ENCODE measurements around the gene ARX.
A peak's percentile ranks its signal among the peaks of the same experiment; 100 is the strongest.

The ARX gene

GRCh38 chrX:25020905-25021449 is 5.2 kb upstream of the ARX start:
- Histone ChIP-seq H3K27me3 (ENCODE audit: insufficient read depth, low read length) (no peaks in the 10 kb centered on the region), H2AFZ (ENCODE audit: low read length) (no peak overlapping the region), H3K4me1 (ENCODE audit: insufficient read depth, low read length, severe bottlenecking) (peaks cover 10% of the 10 kb centered on the region), H3K9ac (ENCODE audit: low read length) (no peak overlapping the region), H3K27ac (ENCODE audit: low read depth, low read length, poor library complexity, severe bottlenecking) (no peak overlapping the region), H3K4me2 (ENCODE audit: low read length) (peak overlapping the region; percentile 69), H3K9me2 (ENCODE audit: low read depth, low read length) (no peaks in the 10 kb centered on the region), H3K4me3 (ENCODE audit: low read depth, low read length, poor library complexity, severe bottlenecking) (peak overlapping the region; percentile 54), H3K79me2 (ENCODE audit: insufficient read depth, low read length) (no peaks in the 10 kb centered on the region), H3F3A (ENCODE audit: insufficient read depth, low read length) (no peaks in the 10 kb centered on the region), H4K20me1 (ENCODE audit: insufficient read depth, low read length) (no peaks in the 10 kb centered on the region), H3K9me3 (ENCODE audit: low read length) (no peaks in the 10 kb centered on the region), H3K36me3 (ENCODE audit: insufficient read depth, low read length) (no peaks in the 10 kb centered on the region)
- no peak for TF ChIP-seq EZH2 (IDR thresholded peaks at IDR 0.05; ENCODE audit: borderline replicate concordance, low read length)
- TF ChIP-seq, protein P1, sequence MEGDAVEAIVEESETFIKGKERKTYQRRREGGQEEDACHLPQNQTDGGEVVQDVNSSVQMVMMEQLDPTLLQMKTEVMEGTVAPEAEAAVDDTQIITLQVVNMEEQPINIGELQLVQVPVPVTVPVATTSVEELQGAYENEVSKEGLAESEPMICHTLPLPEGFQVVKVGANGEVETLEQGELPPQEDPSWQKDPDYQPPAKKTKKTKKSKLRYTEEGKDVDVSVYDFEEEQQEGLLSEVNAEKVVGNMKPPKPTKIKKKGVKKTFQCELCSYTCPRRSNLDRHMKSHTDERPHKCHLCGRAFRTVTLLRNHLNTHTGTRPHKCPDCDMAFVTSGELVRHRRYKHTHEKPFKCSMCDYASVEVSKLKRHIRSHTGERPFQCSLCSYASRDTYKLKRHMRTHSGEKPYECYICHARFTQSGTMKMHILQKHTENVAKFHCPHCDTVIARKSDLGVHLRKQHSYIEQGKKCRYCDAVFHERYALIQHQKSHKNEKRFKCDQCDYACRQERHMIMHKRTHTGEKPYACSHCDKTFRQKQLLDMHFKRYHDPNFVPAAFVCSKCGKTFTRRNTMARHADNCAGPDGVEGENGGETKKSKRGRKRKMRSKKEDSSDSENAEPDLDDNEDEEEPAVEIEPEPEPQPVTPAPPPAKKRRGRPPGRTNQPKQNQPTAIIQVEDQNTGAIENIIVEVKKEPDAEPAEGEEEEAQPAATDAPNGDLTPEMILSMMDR (IDR thresholded peaks at IDR 0.05; ENCODE audit: low read length) = peak; percentile 66

DNA sequence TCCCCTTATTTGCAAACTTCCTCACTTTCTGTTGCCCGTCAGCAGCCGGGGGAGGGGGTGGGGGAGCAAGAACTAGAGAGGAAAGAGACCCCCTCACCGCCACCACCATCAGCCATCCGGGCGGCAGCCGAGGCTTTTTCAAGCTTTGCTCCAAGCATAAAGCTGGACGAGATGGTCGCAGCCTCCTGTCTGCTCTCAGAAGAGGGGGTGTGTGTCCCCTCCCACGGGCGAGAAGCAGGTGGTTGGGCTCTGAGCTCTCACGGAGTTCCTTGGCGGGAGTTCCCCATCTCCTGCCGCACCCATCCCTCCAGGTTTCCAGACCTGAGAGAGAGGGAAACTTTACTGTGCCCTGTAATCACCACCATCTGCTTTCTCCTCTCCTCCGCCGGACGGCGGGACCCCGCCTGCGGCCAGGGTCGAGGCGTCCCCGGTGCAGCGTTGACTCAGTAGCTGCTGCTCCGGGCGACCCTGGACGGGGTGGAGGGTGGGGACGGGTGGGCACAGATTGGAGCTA is 4.7 kb upstream of the ARX start:
- Histone ChIP-seq H3K9ac (ENCODE audit: low read length) (no peak overlapping the region; the same call in 1 of the 2 replicates), H3K9me2 (ENCODE audit: low read depth, low read length) (no peaks in the 10 kb centered on the region), H4K20me1 (ENCODE audit: insufficient read depth, low read length) (no peaks in the 10 kb centered on the region), H3F3A (ENCODE audit: insufficient read depth, low read length) (no peaks in the 10 kb centered on the region), H3K27me3 (ENCODE audit: insufficient read depth, low read length) (no peaks in the 10 kb centered on the region; the same call in 1 of the 2 replicates), H3K27ac (ENCODE audit: low read depth, low read length, poor library complexity, severe bottlenecking) (no peak overlapping the region), H3K9me3 (ENCODE audit: low read length) (no peaks in the 10 kb centered on the region), H3K4me3 (ENCODE audit: low read depth, low read length, poor library complexity, severe bottlenecking) (peak overlapping the region; percentile 54), H3K4me2 (ENCODE audit: low read length) (peak overlapping the region; percentile 69), H3K4me1 (ENCODE audit: insufficient read depth, low read length, severe bottlenecking) (peaks cover 10% of the 10 kb centered on the region), H3K79me2 (ENCODE audit: insufficient read depth, low read length) (no peaks in the 10 kb centered on the region), H2AFZ (ENCODE audit: low read length) (no peak overlapping the region), H3K36me3 (ENCODE audit: insufficient read depth, low read length) (no peaks in the 10 kb centered on the region)
- no peak for TF ChIP-seq EZH2 (IDR thresholded peaks at IDR 0.05; ENCODE audit: borderline replicate concordance, low read length)
- TF ChIP-seq, protein P1 (IDR thresholded peaks at IDR 0.05; ENCODE audit: low read length) = no peak

DNA sequence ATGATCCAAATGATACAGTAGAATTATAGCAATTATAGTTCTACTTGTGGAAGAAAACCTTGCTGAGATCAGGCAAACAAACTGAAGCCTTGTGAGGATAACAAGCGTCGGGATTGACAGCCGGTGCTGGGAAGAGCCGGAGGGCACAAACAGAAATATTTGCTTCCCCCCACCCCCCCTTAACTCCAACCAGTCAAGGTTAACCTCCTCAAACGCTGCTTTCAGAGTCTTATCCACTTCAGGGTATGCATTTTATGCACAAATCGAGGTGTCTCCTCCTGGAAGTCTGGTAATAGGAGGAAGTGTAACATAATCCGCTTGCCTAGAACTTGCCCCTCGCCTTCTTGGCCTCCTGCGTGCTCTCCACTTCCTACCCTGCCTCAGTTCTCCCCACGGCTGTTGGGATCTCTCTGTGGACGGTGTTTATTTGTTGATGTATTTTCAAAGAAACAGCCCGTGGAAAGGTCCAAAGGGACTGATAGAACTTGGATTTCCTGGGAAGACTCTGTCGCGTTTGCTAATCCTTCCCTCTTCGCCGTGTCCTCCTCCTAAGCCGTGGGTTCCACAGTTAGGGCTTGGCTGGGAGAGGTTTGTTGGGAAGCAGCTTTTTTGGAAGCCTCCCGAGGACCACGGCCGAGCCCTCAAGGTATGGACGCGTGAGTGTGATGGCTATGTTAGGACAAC is 4.1 kb upstream of the ARX start:
- Histone ChIP-seq H3K9me3 (ENCODE audit: low read length) (no peaks in the 10 kb centered on the region), H3K4me3 (ENCODE audit: low read depth, low read length, poor library complexity, severe bottlenecking) (peak overlapping the region; percentile 54), H3K4me2 (ENCODE audit: low read length) (peak overlapping the region; percentile 69), H3K27ac (ENCODE audit: low read depth, low read length, poor library complexity, severe bottlenecking) (no peak overlapping the region), H3K27me3 (ENCODE audit: insufficient read depth, low read length) (no peaks in the 10 kb centered on the region; the same call in 1 of the 2 replicates), H3F3A (ENCODE audit: insufficient read depth, low read length) (no peaks in the 10 kb centered on the region), H3K36me3 (ENCODE audit: insufficient read depth, low read length) (no peaks in the 10 kb centered on the region), H3K4me1 (ENCODE audit: insufficient read depth, low read length, severe bottlenecking) (peaks cover 10% of the 10 kb centered on the region), H3K9me2 (ENCODE audit: low read depth, low read length) (no peaks in the 10 kb centered on the region), H4K20me1 (ENCODE audit: insufficient read depth, low read length) (no peaks in the 10 kb centered on the region), H2AFZ (ENCODE audit: low read length) (no peak overlapping the region), H3K9ac (ENCODE audit: low read length) (no peak overlapping the region; the same call in 1 of the 2 replicates), H3K79me2 (ENCODE audit: insufficient read depth, low read length) (no peaks in the 10 kb centered on the region)
- no peak for TF ChIP-seq EZH2 (IDR thresholded peaks at IDR 0.05; ENCODE audit: borderline replicate concordance, low read length)
- TF ChIP-seq, protein P1 (IDR thresholded peaks at IDR 0.05; ENCODE audit: low read length) = no peak

All from OCI-LY1 (cell line).